Fibroblast of lung (primary cell): Measurements from ENCODE around the gene MAPT. TPM values are rescaled to one million over a fixed set of nuclear protein-coding genes. Genes with fewer than 3 reads are reported as not detected.

Source experiments
- DNase-seq, 2 donors: peaks; one replicate each; pipeline versions ENCODE4 v3.0.0 to v3.0.0-alpha.2; 2010; ENCODE audit warnings: low read depth in 2 of 2
- H2AFZ ChIP-seq: 2 replicates; pipeline ENCODE4 v1.5.1; 2012; ENCODE audit warnings: low read length, control low read depth, inconsistent platforms
- H3K27ac ChIP-seq: 2 replicates; pipeline ENCODE4 v1.5.1; 2011; ENCODE audit warnings: low read length, control low read depth; ENCODE audit not compliant: insufficient read depth
- H3K27me3 ChIP-seq: 2 replicates; pipeline ENCODE4 v1.5.1; 2011; ENCODE audit warnings: mild to moderate bottlenecking, low read length; ENCODE audit not compliant: control insufficient read depth, insufficient read depth
- H3K36me3 ChIP-seq: 2 replicates; pipeline ENCODE4 v1.5.1; 2011; ENCODE audit warnings: low read length; ENCODE audit not compliant: control insufficient read depth, insufficient read depth
- H3K4me1 ChIP-seq: 2 replicates; pipeline ENCODE4 v1.5.1; 2011; ENCODE audit warnings: low read length; ENCODE audit not compliant: control insufficient read depth, insufficient read depth; ENCODE audit errors: extremely low read depth
- H3K4me2 ChIP-seq: 2 replicates; pipeline ENCODE4 v1.5.1; 2011; ENCODE audit warnings: low read length, control low read depth; ENCODE audit not compliant: insufficient read depth; ENCODE audit errors: extremely low read depth
- H3K4me3 ChIP-seq, 4 experiments: fragments of 200-600 bp in 1 of 4; sonication (generic) in 1 of 4; replicated peaks in 1 of 4; 2 replicates each; pipeline ENCODE4 v1.5.1; 2011 to 2016; ENCODE audit warnings: low read length in 4 of 4, low read depth in 3 of 4, mild to moderate bottlenecking in 3 of 4, control low read depth in 2 of 4, inconsistent platforms in 1 of 4, mixed read lengths in 1 of 4; ENCODE audit not compliant: insufficient read depth in 1 of 4; ENCODE audit errors: control extremely low read depth in 1 of 4
- H3K79me2 ChIP-seq: 2 replicates; pipeline ENCODE4 v1.5.1; 2012; ENCODE audit warnings: mild to moderate bottlenecking, low read length, inconsistent platforms; ENCODE audit not compliant: control insufficient read depth, insufficient read depth
- H3K9ac ChIP-seq: 2 replicates; pipeline ENCODE4 v1.5.1; 2011; ENCODE audit warnings: mild to moderate bottlenecking, low read length, control low read depth; ENCODE audit not compliant: insufficient read depth
- H3K9me3 ChIP-seq: 2 replicates; pipeline ENCODE4 v1.5.1; 2012; ENCODE audit warnings: low read depth, low read length; ENCODE audit not compliant: control insufficient read depth, insufficient read depth
- H4K20me1 ChIP-seq: 2 replicates; pipeline ENCODE4 v1.5.1; 2011; ENCODE audit warnings: low read length; ENCODE audit not compliant: control insufficient read depth, insufficient read depth; ENCODE audit errors: extremely low read depth
- EZH2 ChIP-seq: IDR thresholded peaks from 2 replicates; pipeline ENCODE4 v1.5.1; 2012; ENCODE audit warnings: low read length, control low read depth, mild to moderate bottlenecking; ENCODE audit errors: missing control alignments
- polyA plus RNA-seq, 2 donors: library from polyadenylated mRNA; depleted of rRNA in 1 of 2; stranded (reverse) in 1 of 2; unstranded in 1 of 2; fragments of >200 nt; gene quantifications; 2 replicates each; pipeline ENCODE4 v1.2.1, GENCODE V29; 2011 to 2012; ENCODE audit warnings: missing spikeins in 1 of 2
- total RNA-seq: library from RNA; depleted of rRNA; stranded (reverse); fragments of >200 nt; gene quantifications from 2 replicates; pipeline ENCODE4 v1.2.1, GENCODE V29; 2014
- TF ChIP-seq, protein P1 (sequence below), 2 donors: IDR thresholded peaks in 1 of 2; conservative IDR thresholded peaks in 1 of 2; 1 replicate in 1 of 2; 2 replicates in 1 of 2; pipeline ENCODE4 v1.5.1; 2011 to 2012; ENCODE audit warnings: low read length in 2 of 2, control low read depth in 1 of 2, inconsistent platforms in 1 of 2, low read depth in 1 of 2, mild to moderate bottlenecking in 1 of 2

The MAPT gene
- total and polyA plus RNA-seq, 2 donors (not counting 1 experiment from before 2014, with no cell fraction given) = 0.09 to 0.50 TPM

DNA sequence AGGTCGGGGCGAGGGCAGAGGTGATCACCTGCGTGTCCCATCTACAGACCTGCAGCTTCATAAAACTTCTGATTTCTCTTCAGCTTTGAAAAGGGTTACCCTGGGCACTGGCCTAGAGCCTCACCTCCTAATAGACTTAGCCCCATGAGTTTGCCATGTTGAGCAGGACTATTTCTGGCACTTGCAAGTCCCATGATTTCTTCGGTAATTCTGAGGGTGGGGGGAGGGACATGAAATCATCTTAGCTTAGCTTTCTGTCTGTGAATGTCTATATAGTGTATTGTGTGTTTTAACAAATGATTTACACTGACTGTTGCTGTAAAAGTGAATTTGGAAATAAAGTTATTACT, 133.6 kb downstream of the MAPT start:
- Histone ChIP-seq H3K27me3 (no peaks in the 10 kb centered on the region), H3K9ac (no peak overlapping the region), H4K20me1 (peaks cover 1% of the 10 kb centered on the region), H3K4me3 (no peak overlapping the region), H3K4me1 (no peaks in the 10 kb centered on the region), H3K4me2 (no peak overlapping the region), H3K27ac (no peak overlapping the region), H2AFZ (no peak overlapping the region), H3K79me2 (no peaks in the 10 kb centered on the region), H3K9me3 (no peaks in the 10 kb centered on the region), H3K36me3 (peaks cover 12% of the 10 kb centered on the region)
- TF ChIP-seq EZH2 = no peak
- TF ChIP-seq, protein P1, sequence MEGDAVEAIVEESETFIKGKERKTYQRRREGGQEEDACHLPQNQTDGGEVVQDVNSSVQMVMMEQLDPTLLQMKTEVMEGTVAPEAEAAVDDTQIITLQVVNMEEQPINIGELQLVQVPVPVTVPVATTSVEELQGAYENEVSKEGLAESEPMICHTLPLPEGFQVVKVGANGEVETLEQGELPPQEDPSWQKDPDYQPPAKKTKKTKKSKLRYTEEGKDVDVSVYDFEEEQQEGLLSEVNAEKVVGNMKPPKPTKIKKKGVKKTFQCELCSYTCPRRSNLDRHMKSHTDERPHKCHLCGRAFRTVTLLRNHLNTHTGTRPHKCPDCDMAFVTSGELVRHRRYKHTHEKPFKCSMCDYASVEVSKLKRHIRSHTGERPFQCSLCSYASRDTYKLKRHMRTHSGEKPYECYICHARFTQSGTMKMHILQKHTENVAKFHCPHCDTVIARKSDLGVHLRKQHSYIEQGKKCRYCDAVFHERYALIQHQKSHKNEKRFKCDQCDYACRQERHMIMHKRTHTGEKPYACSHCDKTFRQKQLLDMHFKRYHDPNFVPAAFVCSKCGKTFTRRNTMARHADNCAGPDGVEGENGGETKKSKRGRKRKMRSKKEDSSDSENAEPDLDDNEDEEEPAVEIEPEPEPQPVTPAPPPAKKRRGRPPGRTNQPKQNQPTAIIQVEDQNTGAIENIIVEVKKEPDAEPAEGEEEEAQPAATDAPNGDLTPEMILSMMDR (conservative IDR thresholded peaks at IDR 0.05 in 1 of 2, IDR thresholded peaks at IDR 0.05 in 1 of 2; ENCODE audit: low read depth in 1 of 2, low read length in 2 of 2) = no peak
- no peak for DNase-seq

DNA sequence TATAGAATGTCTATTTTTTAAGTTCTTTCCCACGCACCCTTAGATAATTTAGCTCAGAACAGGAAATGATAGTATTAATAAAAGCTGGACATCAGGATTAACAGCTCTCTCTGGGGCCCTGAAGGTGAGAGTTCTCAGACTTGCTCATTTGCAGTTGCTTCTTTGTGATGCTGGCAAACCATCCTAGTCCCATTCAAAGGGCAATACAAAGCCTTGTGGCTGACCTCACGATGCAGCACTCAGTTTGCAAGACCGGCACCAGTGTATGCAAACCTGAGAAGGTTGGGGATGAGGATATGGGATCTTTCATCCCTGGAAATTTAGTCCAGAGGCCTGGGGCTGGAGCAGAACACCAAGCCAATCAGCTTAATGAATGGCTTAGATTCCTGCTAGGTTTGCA, 134.0 kb downstream of the MAPT start:
- Histone ChIP-seq H2AFZ (no peak overlapping the region), H3K27ac (no peak overlapping the region), H3K9ac (no peak overlapping the region), H3K9me3 (no peaks in the 10 kb centered on the region), H3K79me2 (no peaks in the 10 kb centered on the region), H3K36me3 (peaks cover 15% of the 10 kb centered on the region), H3K27me3 (no peaks in the 10 kb centered on the region), H4K20me1 (peaks cover 1% of the 10 kb centered on the region), H3K4me3 (no peak overlapping the region), H3K4me2 (no peak overlapping the region), H3K4me1 (no peaks in the 10 kb centered on the region)
- DNase-seq = no peak
- TF ChIP-seq, protein P1 (conservative IDR thresholded peaks at IDR 0.05 in 1 of 2, IDR thresholded peaks at IDR 0.05 in 1 of 2; ENCODE audit: low read depth in 1 of 2, low read length in 2 of 2) = no peak
- TF ChIP-seq EZH2 = no peak

DNA sequence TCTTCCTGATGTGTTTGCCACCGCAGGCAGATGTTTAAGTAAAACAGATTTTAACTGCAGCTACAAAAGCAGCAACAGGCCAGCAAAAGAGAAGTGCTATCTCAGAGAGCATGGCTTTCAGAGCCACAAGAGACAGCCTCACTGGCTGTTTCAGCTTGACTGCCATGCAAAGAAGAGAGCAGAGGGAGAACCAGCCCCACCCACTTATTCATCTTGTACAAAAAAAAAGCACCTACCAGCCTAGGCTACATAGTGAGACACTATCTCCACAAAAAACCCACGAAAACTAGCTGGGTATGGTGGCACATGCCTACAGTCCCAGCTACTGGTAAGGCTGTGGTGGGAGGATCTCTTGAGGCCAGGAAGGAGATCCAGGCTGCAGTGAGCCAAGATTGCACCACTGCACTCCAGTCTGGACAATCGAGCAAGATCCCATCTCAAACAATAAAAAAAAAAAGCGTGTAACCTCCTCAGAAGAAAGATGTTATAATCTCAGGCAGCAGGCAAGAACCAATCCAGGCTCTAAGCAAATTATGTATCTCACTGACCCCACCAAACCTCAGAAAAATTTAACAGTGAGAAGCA, 134.7 kb downstream of the MAPT start:
- TF ChIP-seq, protein P1 (conservative IDR thresholded peaks at IDR 0.05 in 1 of 2, IDR thresholded peaks at IDR 0.05 in 1 of 2; ENCODE audit: low read depth in 1 of 2, low read length in 2 of 2) = no peak
- no peak for TF ChIP-seq EZH2
- no peak overlapping the region for H3K4me3 ChIP-seq
- H3K27ac ChIP-seq = no peak overlapping the region
- no peaks in the 10 kb centered on the region for H3K4me1 ChIP-seq
- no peak for DNase-seq
- no peak overlapping the region for H2AFZ ChIP-seq
- H4K20me1 ChIP-seq = peaks cover 1% of the 10 kb centered on the region
- H3K9ac ChIP-seq = no peak overlapping the region
- no peak overlapping the region for H3K4me2 ChIP-seq
- H3K79me2 ChIP-seq = no peaks in the 10 kb centered on the region
- no peaks in the 10 kb centered on the region for H3K27me3 ChIP-seq
- peaks cover 16% of the 10 kb centered on the region for H3K36me3 ChIP-seq
- no peaks in the 10 kb centered on the region for H3K9me3 ChIP-seq
